Measurements from ENCODE around the gene ZNF664. TPM values are rescaled to one million over a fixed set of nuclear protein-coding genes. Genes with fewer than 3 reads are reported as not detected.

Gene ZNF664
- total RNA-seq, 4 donors from 2014 or later = 53.7 to 78.0 (median 73.3) TPM

GRCh38 chr12:123948796-123949769 lies 23.9 kb upstream of the ZNF664 start:
- DNase-seq (ENCODE audit: low spot score in 2 of 2) = no peak
- peaks cover 0 to 21% (median 0%) of the 10 kb centered on the region in 3 donors for H3K36me3 ChIP-seq
- H3K27me3 ChIP-seq = no peaks in the 10 kb centered on the region
- H3K4me1 ChIP-seq = peaks cover 0 to 54% (median 1%) of the 10 kb centered on the region in 4 donors
- TF ChIP-seq POLR2A (IDR thresholded peaks at IDR 0.05) = no peak
- no peak for TF ChIP-seq CTCF (IDR thresholded peaks at IDR 0.05)
- no peak for TF ChIP-seq EP300 (IDR thresholded peaks at IDR 0.05)
- H3K4me3 ChIP-seq = no peak overlapping the region
- H3K27ac ChIP-seq = no peak overlapping the region
- 66 to 79% methylated on average over 19 of the region's 19 CpGs for WGBS, 2 donors
- no peaks in the 10 kb centered on the region for H3K9me3 ChIP-seq

- TF ChIP-seq CTCF (IDR thresholded peaks at IDR 0.05) (no peak), POLR2A (IDR thresholded peaks at IDR 0.05) (no peak), EP300 (IDR thresholded peaks at IDR 0.05) (no peak)
- peaks cover 0 to 54% (median 1%) of the 10 kb centered on the region in 4 donors for H3K4me1 ChIP-seq
- H3K9me3 ChIP-seq = no peaks in the 10 kb centered on the region
- H3K4me3 ChIP-seq = no peak overlapping the region
- no peak for DNase-seq (ENCODE audit: low spot score in 2 of 2)
- H3K27me3 ChIP-seq = no peaks in the 10 kb centered on the region
- H3K27ac ChIP-seq = no peak overlapping the region
- WGBS, 2 donors = 89 to 90% methylated on average over 15 of the region's 15 CpGs
- H3K36me3 ChIP-seq = peaks cover 0 to 17% (median 0%) of the 10 kb centered on the region in 3 donors
Observed at GRCh38 chr12:123949770-123950165, 23.2 kb upstream of the ZNF664 start.

GRCh38 chr12:123950476-123951349 lies 22.3 kb upstream of the ZNF664 start:
- H3K4me1 ChIP-seq = peaks cover 0 to 50% (median 1%) of the 10 kb centered on the region in 4 donors
- H3K27ac ChIP-seq = no peak overlapping the region
- TF ChIP-seq POLR2A (IDR thresholded peaks at IDR 0.05) (no peak), CTCF (IDR thresholded peaks at IDR 0.05) (no peak), EP300 (IDR thresholded peaks at IDR 0.05) (no peak)
- H3K27me3 ChIP-seq = no peaks in the 10 kb centered on the region
- no peaks in the 10 kb centered on the region for H3K9me3 ChIP-seq
- WGBS, 2 donors = 79 to 80% methylated on average over 15 of the region's 15 CpGs
- peaks cover 0 to 8% (median 0%) of the 10 kb centered on the region in 3 donors for H3K36me3 ChIP-seq
- DNase-seq (ENCODE audit: low spot score in 2 of 2) = no peak
- H3K4me3 ChIP-seq = no peak overlapping the region

- H3K9me3 ChIP-seq = no peaks in the 10 kb centered on the region
- peaks cover 0 to 4% (median 0%) of the 10 kb centered on the region in 3 donors for H3K36me3 ChIP-seq
- TF ChIP-seq POLR2A (IDR thresholded peaks at IDR 0.05) (no peak), CTCF (IDR thresholded peaks at IDR 0.05) (no peak), EP300 (IDR thresholded peaks at IDR 0.05) (no peak)
- no peak overlapping the region for H3K4me3 ChIP-seq
- 61 to 62% methylated on average over 4 of the region's 4 CpGs for WGBS, 2 donors
- H3K4me1 ChIP-seq = peaks cover 0 to 46% (median 1%) of the 10 kb centered on the region in 4 donors
- DNase-seq (ENCODE audit: low spot score in 2 of 2) = no peak
- H3K27ac ChIP-seq = no peak overlapping the region
- no peaks in the 10 kb centered on the region for H3K27me3 ChIP-seq
Observed at GRCh38 chr12:123951467-123951866, 21.5 kb upstream of the ZNF664 start.

Measured in tibial nerve (tissue), 4 donors.